HG02759 (cell line): Measurements from ENCODE around the gene RNF168.
"Not testable (repeated sequence)": the region's sequence is repeated elsewhere in the genome, so short reads cannot be mapped to it uniquely, and the experiment has no call there.

Source experiments
- ATAC-seq: cut with Tn5 transposase; IDR thresholded peaks from one replicate; pipeline ENCODE4 v1.9.1; 2021; ENCODE audit warnings: mild to moderate bottlenecking, moderate library complexity; ENCODE audit not compliant: unreplicated experiment

Gene RNF168

GRCh38 chr3:196503196-196504076, at the start of gene RNF168:
Gene RNF168, minus strand, starts transcription at chr3:196503768. Its CDS starts 595 bp downstream, at chr3:196503173.
- ATAC-seq = peak; percentile 87

DNA sequence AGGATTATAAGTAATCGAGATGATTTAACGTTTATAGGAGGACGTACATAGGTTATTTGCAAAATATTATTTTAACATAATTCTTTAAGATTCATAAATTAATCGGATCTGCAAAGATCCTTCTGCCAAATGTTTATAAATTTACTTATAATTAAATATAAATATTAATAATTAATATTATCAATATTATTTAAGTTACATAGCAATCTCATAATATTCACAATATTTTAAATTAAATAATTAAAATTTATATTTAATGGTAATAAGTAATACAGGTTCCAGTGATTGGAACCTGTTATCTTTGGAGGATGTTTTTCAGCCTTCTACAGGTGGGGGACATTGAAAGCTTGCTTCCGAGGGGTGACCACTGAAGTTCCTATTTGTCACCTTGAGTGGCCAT, 48.7 kb upstream of the RNF168 start:
- ATAC-seq = no peak

GRCh38 chr3:196550172-196550571, 46.6 kb upstream of the RNF168 start:
- not testable (repeated sequence) for ATAC-seq

GRCh38 chr3:196549312-196549711, 45.7 kb upstream of the RNF168 start:
- not testable (repeated sequence) for ATAC-seq

DNA sequence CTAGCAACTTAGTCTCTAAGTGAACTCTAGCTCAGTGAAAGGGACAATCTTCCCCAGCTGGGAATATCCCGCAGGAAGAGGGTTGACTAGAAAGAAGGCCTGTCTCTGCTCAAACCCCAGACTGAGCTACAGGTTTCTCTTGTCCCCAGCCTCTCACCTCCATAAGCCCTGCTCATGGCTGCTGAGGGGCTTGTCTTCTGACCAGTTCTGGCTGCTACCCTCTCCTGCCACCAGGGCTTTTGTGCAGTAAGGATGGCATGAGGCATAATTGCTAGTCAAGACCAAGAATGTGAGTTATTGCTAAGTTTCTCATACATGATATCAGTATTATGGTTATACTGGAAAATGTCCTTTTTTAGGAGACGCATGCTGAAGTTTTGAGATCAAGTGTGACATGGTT, 43.5 kb upstream of the RNF168 start:
- no peak for ATAC-seq

DNA sequence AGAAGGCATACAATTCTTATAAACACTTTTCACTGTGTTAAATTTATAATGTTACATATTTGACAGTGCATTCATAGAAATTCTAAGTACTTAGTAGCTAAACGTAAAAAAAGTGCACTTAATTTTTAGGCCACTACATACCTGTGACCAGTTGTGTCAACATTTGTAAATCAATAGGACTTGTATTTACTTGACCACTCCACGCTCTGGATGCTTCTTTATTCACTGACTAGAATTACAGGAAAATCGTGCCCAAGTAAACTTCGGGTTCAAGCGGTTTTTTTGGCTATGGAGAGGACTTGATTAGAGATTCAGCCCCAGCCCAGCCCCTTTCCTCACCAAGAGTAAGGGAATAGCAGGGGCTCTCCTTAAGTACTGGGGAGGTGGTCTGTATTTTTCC, 43.0 kb upstream of the RNF168 start:
- ATAC-seq = no peak

DNA sequence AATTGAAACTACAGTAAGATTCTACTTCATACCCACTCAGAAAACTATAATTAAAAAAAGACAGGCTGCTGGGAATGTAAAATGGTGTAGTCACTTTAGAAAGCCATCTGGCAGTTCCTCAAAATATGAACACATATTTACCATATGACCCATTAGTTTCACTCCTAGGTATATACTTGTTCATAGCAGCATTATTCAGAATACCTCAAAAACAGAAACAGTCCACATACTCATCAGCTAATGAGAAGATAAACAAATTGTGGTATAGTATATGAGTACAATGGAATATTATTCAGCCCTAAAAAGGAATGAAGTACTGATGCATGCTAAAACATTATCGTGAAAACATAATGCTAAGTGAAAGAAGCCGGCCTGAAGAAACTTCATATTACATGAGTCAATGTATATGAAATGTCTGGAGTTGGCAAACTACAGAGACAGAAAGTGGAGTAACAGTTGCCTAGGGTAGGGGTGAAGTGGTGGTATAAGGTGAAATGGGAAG, 41.0 kb upstream of the RNF168 start:
- ATAC-seq = no peak

DNA sequence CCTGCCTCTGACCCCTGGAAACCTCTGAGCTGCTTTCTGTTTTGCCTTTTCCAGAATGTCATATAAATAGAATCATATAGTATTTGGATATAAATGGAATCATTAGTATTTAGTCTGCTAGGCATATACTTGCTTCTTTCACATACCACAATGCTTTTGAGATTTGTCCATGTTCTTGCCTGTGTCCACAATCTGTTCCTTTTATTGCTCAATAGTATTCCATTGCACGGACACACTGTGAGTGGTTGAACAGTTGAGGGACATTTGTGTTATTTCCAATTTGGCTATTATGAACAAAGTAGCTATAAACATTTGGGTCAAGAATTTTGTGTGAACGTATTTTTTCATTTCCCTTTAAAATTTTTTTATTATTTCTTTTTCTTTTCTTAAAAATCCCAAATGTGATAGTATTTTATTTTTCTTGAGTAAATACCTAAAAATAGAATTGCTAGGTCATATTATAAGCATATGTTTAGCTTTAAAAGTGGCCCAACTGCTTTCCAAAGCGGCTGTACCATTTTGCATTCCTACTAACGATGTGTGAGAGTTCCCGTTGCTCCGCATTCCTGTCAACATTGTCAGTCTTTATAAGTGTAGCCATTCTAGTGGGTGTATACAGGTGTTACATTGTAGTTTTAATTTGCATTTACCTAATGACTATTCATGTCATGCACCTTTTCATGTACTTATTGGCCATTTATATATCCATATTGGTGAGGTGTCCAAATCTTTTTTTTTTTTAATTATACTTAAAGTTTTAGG, 38.3 kb upstream of the RNF168 start:
- ATAC-seq = no peak

GRCh38 chr3:196537319-196537984, 33.9 kb upstream of the RNF168 start:
- no peak for ATAC-seq

DNA sequence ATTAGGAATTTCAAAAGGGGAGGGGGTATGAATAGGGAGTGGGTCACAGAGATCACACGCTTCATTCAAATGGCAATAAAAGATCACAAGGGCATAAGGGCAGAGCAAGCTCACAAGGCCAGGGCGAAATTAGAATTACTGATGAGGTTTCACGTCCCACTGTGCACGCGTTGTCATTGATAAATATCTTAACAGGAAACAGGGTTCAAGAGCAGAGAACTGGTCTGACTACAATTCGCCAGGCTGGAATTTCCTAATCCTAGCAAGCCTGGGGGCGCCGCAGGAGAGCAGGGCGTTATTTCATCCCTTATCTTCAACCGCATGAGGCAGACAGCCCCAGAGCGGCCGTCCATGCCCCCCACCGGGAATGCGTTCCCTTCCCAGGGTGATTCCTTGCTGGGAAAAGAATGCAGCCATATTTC, 29.7 kb upstream of the RNF168 start:
- no peak for ATAC-seq

GRCh38 chr3:196531418-196531817, 27.9 kb upstream of the RNF168 start:
- ATAC-seq = no peak

DNA sequence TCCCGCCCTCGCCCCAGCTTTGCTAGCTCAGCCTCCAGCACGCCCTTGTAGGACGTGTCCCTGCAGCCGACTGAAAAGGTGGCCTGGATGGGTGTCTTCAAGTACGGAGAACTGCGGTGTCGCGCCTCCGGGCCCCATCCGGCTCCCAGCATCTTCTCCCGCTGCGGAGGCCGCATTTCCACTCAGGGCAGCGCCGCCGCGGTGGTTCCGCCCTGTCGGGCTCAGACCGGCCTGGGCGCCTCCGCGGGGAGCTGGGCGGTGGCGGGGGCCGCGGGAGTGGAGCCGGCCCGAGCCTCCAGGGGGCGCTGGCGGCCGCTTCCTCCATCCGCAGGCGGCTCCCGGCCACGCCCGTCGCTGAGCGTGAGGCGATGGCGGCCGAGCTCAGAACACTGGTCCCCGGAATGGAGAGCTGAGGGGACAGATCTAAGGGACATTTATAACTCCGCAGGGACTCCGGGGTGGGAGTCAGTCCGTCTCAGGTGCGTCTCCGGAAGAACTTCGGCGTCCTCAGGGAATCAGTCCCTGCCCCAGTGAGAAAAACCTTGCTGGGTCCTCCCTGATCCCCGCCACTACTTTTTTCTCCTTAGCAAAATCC, 25.2 kb upstream of the RNF168 start:
- peak; percentile 84 for ATAC-seq

DNA sequence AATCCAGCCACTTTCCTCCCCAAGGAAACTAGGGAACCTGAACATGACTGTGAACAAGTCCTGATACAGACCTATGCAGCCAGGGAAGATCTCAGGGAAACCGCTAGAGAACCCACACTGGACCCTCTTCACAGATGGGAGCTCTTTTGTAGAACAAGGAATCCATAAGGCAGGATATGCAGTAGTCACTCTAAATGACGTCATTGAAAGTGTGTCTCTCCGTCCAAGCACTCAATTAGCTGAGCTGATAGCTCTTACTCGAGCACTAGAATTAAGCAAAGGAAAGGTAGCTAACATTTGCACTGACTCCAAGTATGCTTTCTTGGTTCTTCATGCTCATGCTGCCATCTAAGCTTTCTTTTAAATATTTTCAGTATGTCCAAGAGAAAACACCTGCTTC, 21.6 kb upstream of the RNF168 start:
- no peak for ATAC-seq

DNA sequence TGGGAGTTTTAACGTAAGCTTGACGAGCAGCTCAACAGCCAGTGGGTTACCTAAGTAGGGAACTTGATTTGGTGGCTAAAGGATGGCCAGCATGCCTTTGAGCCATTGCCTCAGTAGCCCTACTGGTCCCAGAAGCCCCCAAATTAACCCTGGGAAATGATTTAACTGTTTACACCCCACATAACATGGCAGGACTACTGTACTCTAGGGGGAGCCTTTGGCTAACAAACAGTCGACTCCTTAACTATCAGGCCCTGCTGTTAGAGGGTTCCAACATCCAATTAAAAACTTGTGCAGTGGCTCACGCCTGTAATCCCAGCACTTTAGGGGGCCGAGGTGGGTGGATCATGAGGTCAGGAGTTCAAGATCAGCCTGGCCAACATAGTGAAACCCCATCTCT, 21.0 kb upstream of the RNF168 start:
- no peak for ATAC-seq

DNA sequence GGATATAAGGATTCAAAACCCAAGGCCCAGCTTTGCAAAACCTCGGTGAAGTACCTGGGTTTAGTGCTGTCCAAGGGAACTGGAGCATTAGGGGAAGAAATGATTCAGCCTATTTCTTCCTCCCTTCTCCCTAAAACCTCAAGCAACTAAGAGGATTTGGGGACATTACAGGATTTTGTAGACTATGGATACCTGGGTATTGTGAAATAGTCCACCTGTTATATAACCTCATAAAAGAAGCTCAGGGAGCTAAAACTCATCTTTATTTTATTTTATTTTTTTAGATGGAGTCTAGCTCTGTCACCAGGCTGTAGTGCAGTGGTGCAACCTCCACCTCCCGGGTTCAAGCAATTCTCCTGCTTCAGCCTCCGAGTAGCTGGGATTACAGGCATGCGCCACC, 20.3 kb upstream of the RNF168 start:
- ATAC-seq = no peak

DNA sequence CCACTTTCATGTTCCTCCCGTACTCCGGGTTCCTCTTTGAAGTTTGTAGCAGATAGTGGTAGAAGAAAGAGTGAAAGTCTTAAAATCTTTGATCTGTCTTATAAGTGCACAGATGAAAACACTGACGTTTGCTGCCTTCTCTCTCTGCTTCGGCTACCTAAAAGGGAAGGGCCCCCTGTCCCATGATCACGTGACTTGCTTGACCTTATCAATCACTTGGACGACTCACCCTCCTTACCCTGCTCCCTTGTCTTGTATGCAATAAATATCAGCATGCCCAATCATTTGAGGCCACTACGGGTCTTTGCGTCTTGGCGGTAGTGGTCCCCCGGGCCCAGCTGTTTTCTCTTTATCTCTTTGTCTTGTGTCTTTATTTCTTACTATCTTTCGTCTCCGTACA, 17.7 kb upstream of the RNF168 start:
- ATAC-seq = not testable (repeated sequence)

DNA sequence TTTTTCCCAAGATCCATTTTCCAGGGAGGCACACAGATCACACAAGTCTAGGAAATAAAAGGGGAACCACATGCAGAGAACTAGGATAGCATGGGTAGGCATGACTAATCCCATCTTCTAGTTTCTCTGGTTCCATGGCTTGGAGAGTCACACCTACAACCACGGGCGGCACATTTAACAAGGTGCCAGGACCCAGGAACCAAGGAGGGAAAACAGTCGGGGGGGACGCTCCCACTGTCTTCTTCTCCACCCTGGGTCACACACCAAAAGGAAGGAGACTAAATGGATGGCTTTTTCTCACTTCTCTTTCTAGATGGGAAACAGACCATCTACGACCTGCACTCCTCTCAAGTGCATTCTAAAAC, 16.1 kb upstream of the RNF168 start:
- ATAC-seq = no peak

GRCh38 chr3:196518966-196519717, 15.6 kb upstream of the RNF168 start:
- no peak for ATAC-seq

- ATAC-seq = no peak
Measured at GRCh38 chr3:196517919-196518318, 14.4 kb upstream of the RNF168 start.

DNA sequence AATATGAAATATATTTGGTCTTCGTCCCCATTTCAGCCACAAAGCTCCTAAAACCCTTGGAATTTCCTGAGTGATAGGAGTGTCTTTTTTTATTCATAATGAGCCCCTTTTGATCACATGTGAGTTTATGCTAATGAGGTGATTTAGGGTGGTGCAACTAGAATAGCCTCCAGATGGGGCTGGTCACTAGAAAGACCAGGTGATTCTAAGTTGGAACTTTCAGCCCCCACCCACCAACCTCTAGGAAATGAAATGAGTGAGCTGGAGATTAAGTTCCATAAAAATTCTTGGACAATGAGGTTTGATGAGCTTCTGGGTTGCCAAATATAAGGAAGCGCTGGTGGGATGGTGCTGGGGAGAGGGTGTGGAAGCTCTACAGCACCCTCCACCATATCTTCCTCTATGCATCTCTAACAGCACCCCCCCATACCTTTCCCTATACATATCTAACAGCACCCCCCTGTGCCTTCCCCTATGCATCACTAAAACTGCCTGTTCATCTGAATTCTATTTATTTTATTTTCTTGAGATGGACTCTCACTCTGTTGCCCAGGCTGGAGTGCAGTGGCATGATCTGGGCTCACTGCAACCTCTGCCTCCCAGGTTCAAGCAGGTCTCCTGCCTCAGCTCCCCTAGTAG, 13.7 kb upstream of the RNF168 start:
- ATAC-seq = no peak
